ENCODE results near the gene PFKFB2. TPM values are rescaled to one million over a fixed set of nuclear protein-coding genes. Genes with fewer than 3 reads are reported as not detected.

Gene PFKFB2
- total RNA-seq, 4 donors from 2014 or later = 3.7 to 5.3 (median 4.1) TPM

GRCh38 chr1:207088701-207089626, 35.9 kb downstream of the PFKFB2 start, which contains the start of gene C4BPB:
Gene C4BPB (plus strand): TSS chr1:207088860. CDS start chr1:207089532, 672 bp downstream.
- 84% methylated on average over 9 of the region's 9 CpGs for WGBS
- no peak for TF ChIP-seq POLR2AphosphoS5 (IDR thresholded peaks at IDR 0.05)
- no peak for TF ChIP-seq POLR2A (IDR thresholded peaks at IDR 0.05; ENCODE audit: low read depth)
- no peak for TF ChIP-seq EP300 (IDR thresholded peaks at IDR 0.05)
- TF ChIP-seq, protein P1, sequence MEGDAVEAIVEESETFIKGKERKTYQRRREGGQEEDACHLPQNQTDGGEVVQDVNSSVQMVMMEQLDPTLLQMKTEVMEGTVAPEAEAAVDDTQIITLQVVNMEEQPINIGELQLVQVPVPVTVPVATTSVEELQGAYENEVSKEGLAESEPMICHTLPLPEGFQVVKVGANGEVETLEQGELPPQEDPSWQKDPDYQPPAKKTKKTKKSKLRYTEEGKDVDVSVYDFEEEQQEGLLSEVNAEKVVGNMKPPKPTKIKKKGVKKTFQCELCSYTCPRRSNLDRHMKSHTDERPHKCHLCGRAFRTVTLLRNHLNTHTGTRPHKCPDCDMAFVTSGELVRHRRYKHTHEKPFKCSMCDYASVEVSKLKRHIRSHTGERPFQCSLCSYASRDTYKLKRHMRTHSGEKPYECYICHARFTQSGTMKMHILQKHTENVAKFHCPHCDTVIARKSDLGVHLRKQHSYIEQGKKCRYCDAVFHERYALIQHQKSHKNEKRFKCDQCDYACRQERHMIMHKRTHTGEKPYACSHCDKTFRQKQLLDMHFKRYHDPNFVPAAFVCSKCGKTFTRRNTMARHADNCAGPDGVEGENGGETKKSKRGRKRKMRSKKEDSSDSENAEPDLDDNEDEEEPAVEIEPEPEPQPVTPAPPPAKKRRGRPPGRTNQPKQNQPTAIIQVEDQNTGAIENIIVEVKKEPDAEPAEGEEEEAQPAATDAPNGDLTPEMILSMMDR (IDR thresholded peaks at IDR 0.05) = no peak
- no peaks in the 10 kb centered on the region for H3K9me3 ChIP-seq
- H3K36me3 ChIP-seq = no peaks in the 10 kb centered on the region
- intact Hi-C loops (cut with DNase I) = loop anchor here (10.0 kb wide), 1 partner anchor 236 kb away; the partner anchor contains the start of gene CD55
- no peaks in the 10 kb centered on the region for H3K27me3 ChIP-seq
- no peak within 1 kb of the TSS for H3K4me3 ChIP-seq
- H3K27ac ChIP-seq (replicated peaks in 1 of 4) = no peak within 1 kb of the TSS
- peaks cover 0 to 6% (median 2%) of the 10 kb centered on the region in 4 donors for H3K4me1 ChIP-seq
- DNase-seq (ENCODE audit: extremely low spot score) = no peak

DNA sequence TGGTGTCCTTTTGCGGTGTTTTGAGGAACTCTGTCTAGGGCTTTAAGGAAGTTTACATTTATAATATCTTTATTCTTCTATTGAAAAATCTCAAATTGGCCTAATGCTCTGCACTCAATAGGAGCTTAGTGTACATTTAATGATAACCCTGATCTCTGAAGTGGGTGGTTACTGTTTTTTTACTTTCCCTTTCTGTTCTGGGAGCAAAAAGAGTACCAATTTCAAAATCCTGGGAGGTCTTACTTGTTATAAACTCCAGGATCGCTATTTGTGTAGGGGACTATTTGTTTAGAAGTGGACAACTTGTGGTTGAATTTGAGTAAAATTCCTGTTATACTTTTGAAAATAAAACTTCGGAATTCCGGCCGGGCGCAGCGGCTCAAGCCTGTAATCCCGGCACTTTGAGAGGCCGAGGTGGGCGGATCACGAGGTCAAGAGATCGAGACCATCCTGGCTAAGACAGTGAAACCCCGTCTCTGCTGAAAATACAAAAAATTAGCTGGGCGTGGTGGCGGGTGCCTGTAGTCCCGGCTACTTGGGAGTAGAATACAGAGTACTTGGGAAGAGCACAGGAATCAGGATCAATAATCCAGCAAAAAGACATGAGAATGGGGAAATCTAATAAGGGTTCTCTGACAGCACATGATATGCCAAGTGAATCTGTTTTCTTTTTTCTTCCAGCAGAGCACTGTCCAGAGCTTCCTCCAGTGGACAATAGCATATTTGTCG, 36.7 kb downstream of the PFKFB2 start:
- 94% methylated on average over 17 of the region's 17 CpGs for WGBS
- Histone ChIP-seq H3K36me3 (no peaks in the 10 kb centered on the region), H3K4me1 (peaks cover 0 to 2% (median under 1%) of the 10 kb centered on the region in 4 donors), H3K4me3 (no peak overlapping the region), H3K9me3 (no peaks in the 10 kb centered on the region), H3K27ac (replicated peaks in 1 of 4) (no peak overlapping the region), H3K27me3 (no peaks in the 10 kb centered on the region)
- intact Hi-C loops (cut with DNase I) = loop anchor here (10.0 kb wide), 1 partner anchor 235 kb away; the partner anchor contains the start of gene CD55
- DNase-seq (ENCODE audit: extremely low spot score) = no peak
- TF ChIP-seq, protein P1 (IDR thresholded peaks at IDR 0.05) = no peak
- TF ChIP-seq POLR2A (IDR thresholded peaks at IDR 0.05; ENCODE audit: low read depth) (no peak), EP300 (IDR thresholded peaks at IDR 0.05) (no peak), POLR2AphosphoS5 (IDR thresholded peaks at IDR 0.05) (no peak)

DNA sequence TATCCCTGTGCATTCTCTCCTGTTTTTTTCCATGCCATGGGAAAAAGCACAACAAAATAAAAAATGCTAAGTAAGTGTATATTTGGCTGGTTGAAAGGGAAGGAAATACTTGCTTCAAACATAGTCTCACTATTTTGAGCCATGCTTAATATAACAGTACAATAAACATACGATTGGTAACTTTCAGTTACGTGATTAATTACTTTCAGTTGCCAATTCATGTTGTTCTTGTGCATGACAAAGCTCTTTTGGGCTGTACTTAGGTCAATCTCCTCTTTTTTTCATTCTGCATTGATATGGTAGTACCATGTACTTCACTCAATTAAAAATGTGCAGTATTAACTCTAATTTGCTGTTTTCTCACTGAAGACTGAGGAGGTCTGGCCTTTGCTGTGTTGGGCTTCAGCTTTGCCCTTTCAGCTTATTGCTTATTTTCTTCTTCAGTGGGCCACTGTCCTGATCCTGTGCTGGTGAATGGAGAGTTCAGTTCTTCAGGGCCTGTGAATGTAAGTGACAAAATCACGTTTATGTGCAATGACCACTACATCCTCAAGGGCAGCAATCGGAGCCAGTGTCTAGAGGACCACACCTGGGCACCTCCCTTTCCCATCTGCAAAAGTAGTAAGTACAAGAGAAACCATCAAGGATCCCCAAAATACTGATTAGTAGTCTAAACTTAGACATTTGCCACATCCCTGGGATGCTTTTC, 38.3 kb downstream of the PFKFB2 start:
- WGBS = 72% methylated on average over 4 of the region's 4 CpGs
- Histone ChIP-seq H3K27me3 (no peaks in the 10 kb centered on the region), H3K27ac (replicated peaks in 1 of 4) (no peak overlapping the region), H3K4me1 (no peaks in the 10 kb centered on the region), H3K36me3 (no peaks in the 10 kb centered on the region), H3K4me3 (no peak overlapping the region), H3K9me3 (no peaks in the 10 kb centered on the region)
- intact Hi-C loops (cut with DNase I) = no loop called here
- DNase-seq (ENCODE audit: extremely low spot score) = no peak
- TF ChIP-seq EP300 (IDR thresholded peaks at IDR 0.05) = no peak
- no peak for TF ChIP-seq POLR2A (IDR thresholded peaks at IDR 0.05; ENCODE audit: low read depth)
- TF ChIP-seq, protein P1 (IDR thresholded peaks at IDR 0.05) = no peak
- no peak for TF ChIP-seq POLR2AphosphoS5 (IDR thresholded peaks at IDR 0.05)

GRCh38 chr1:207093944-207094343, 40.9 kb downstream of the PFKFB2 start:
- H3K4me3 ChIP-seq = no peak overlapping the region
- no peaks in the 10 kb centered on the region for H3K36me3 ChIP-seq
- H3K27me3 ChIP-seq = peaks cover 0 to 4% (median 0%) of the 10 kb centered on the region in 4 donors
- H3K9me3 ChIP-seq = no peaks in the 10 kb centered on the region
- WGBS = 64% methylated on average over 2 of the region's 2 CpGs
- no peak overlapping the region for H3K27ac ChIP-seq (replicated peaks in 1 of 4)
- no peak for DNase-seq (ENCODE audit: extremely low spot score)
- intact Hi-C loops (cut with DNase I) = no loop called here
- no peaks in the 10 kb centered on the region for H3K4me1 ChIP-seq
- no peak for TF ChIP-seq EP300 (IDR thresholded peaks at IDR 0.05)

Data from esophagus muscularis mucosa (tissue), 4 donors.